Measurements from ENCODE around the gene NCAM2. TPM values are rescaled to one million over a fixed set of nuclear protein-coding genes. Genes with fewer than 3 reads are reported as not detected.

The NCAM2 gene
- total and polyA plus RNA-seq, 2 of the 8 experiments (the other 6 are each of a cell fraction or from before 2014, with no cell fraction given) = 0.14 to 1.1 TPM

DNA sequence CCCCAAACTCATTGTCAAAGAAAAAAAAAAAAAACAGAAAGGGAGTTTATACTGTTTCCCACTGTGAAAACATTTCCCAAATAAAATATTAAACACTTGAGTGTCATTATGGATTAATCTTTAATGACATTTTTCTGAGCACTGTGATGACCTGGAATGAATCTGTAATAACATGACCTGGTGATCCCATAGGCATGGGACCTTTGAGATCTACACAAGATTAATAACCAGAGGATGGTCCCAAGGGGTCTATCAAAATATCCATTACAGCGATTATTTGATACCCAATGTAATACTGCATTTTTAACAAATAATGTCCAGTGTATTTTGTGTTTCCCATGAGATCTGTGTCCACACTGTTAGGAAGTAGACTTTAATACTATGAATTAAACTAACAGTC lies 32.4 kb upstream of the NCAM2 start:
- Histone ChIP-seq H3K4me2 (ENCODE audit: insufficient read depth in 1 of 2, low read depth in 2 of 2, low read length in 2 of 2) (no peak overlapping the region), H2BK5ac (ENCODE audit: low read depth, low read length) (no peak overlapping the region), H3K27me3 (replicated peaks in 1 of 4; ENCODE audit: control insufficient read depth in 3 of 4, extremely low read depth in 1 of 4, insufficient read depth in 3 of 4, low read length in 3 of 4) (no peaks in the 10 kb centered on the region; a peak in 1 of 7 replicates), H3K23me2 (ENCODE audit: low read depth, low read length) (no peaks in the 10 kb centered on the region), H3K4me1 (replicated peaks in 1 of 4; ENCODE audit: control insufficient read depth in 3 of 4, insufficient read depth in 4 of 4, low read length in 3 of 4) (no peaks in the 10 kb centered on the region), H2BK20ac (ENCODE audit: low read length) (no peak overlapping the region), H3K27ac (ENCODE audit: low read depth, low read length) (no peak overlapping the region), H3K4ac (replicated peaks; ENCODE audit: insufficient read length, low read depth, low read length) (no peak overlapping the region), H2AK5ac (ENCODE audit: low read depth, low read length) (no peak overlapping the region), H4K8ac (ENCODE audit: extremely low read depth, insufficient read depth, low read length) (no peak overlapping the region), H3K79me2 (ENCODE audit: control insufficient read depth in 1 of 2, insufficient read depth in 2 of 2, low read length in 2 of 2) (no peaks in the 10 kb centered on the region), H3K56ac (replicated peaks; ENCODE audit: insufficient read length, low read depth, low read length) (no peak overlapping the region), H2AFZ (ENCODE audit: low read length) (no peak overlapping the region), H4K5ac (ENCODE audit: insufficient read length, low read depth, low read length) (no peak overlapping the region), H3K36me3 (ENCODE audit: control insufficient read depth in 2 of 4, insufficient read depth in 4 of 4, low read length in 3 of 4) (no peaks in the 10 kb centered on the region), H4K20me1 (replicated peaks in 1 of 2; ENCODE audit: control insufficient read depth in 1 of 2, insufficient read depth in 2 of 2, low read length in 2 of 2) (no peaks in the 10 kb centered on the region), H3K23ac (ENCODE audit: insufficient read length) (no peak overlapping the region), H3K4me3 (ENCODE audit: extremely low read depth in 1 of 4, insufficient read depth in 2 of 4, low read depth in 3 of 4, low read length in 4 of 4) (no peak overlapping the region), H2BK12ac (ENCODE audit: low read depth, low read length) (no peak overlapping the region), H3K9me3 (ENCODE audit: insufficient read depth in 2 of 2, low read depth in 1 of 2, low read length in 1 of 2) (no peaks in the 10 kb centered on the region), H3K18ac (ENCODE audit: extremely low read depth, low read length) (no peak overlapping the region), H3K14ac (ENCODE audit: insufficient read length) (no peak overlapping the region), H4K91ac (replicated peaks; ENCODE audit: insufficient read length, low read length) (no peak overlapping the region), H2BK120ac (replicated peaks; ENCODE audit: low read depth, low read length) (no peak overlapping the region), H3K9ac (replicated peaks in 1 of 4; ENCODE audit: extremely low read depth in 1 of 4, low read depth in 3 of 4, low read length in 3 of 4) (no peak overlapping the region), H3K79me1 (ENCODE audit: low read depth, low read length) (no peaks in the 10 kb centered on the region), H2BK15ac (ENCODE audit: low read length) (no peak overlapping the region)
- ChIA-PET CTCF (ENCODE audit: partially characterized antibody) (no interaction called here), POLR2A (ENCODE audit: partially characterized antibody) (no interaction called here)
- FAIRE-seq (no peak), DNase-seq (ENCODE audit: low read depth in 1 of 2, low spot score in 2 of 2) (no peak)
- 84% methylated on average over 1 of the region's 1 CpG; no CpG with 5 or more reads in 1 of the 2 experiments for WGBS, 2 experiments (ENCODE audit: extremely low coverage in 1 of 2, insufficient coverage in 1 of 2, insufficient read length in 1 of 2, insufficient replicate concordance in 2 of 2, low coverage in 1 of 2, low lambda C conversion rate in 2 of 2, missing lambda C conversion rate in 1 of 2)
- TF ChIP-seq RNF2 (IDR thresholded peaks at IDR 0.05; ENCODE audit: borderline replicate concordance, low read depth, low read length, missing control alignments, poor library complexity, severe bottlenecking) = no peak
- TF ChIP-seq SRF (IDR thresholded peaks at IDR 0.05; ENCODE audit: low read depth, low read length) = no peak
- TF ChIP-seq, protein P1, sequence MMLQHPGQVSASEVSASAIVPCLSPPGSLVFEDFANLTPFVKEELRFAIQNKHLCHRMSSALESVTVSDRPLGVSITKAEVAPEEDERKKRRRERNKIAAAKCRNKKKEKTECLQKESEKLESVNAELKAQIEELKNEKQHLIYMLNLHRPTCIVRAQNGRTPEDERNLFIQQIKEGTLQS (IDR thresholded peaks at IDR 0.05; ENCODE audit: insufficient read depth, low read depth, low read length) = no peak
- TF ChIP-seq SAP30 (IDR thresholded peaks at IDR 0.05; ENCODE audit: insufficient read depth, insufficient replicate concordance, low read length) = no peak
- TF ChIP-seq TCF12 (IDR thresholded peaks at IDR 0.05; ENCODE audit: low read depth, low read length) = no peak
